ENCODE data around the gene RBM18. TPM values are rescaled to one million over a fixed set of nuclear protein-coding genes. Genes with fewer than 3 reads are reported as not detected.

Gene RBM18
- total RNA-seq, 1 donor from 2014 or later, result 24.2 TPM

GRCh38 chr9:122302237-122303093 lies 37.8 kb upstream of the RBM18 start:
- Mint-ChIP-seq H3K9me3 (no peaks in the 10 kb centered on the region), H3K4me1 (ENCODE audit: unreplicated experiment) (peaks cover 13% of the 10 kb centered on the region), H3K4me3 (no peak overlapping the region), H3K36me3 (peaks cover 21% of the 10 kb centered on the region), H3K27ac (no peak overlapping the region), H3K27me3 (no peaks in the 10 kb centered on the region)
- no peak for TF ChIP-seq CTCF (conservative IDR thresholded peaks at IDR 0.05)
- DNase-seq (ENCODE audit: extremely low spot score, unreplicated experiment), result no peak

GRCh38 chr9:122297512-122297911 lies 32.9 kb upstream of the RBM18 start:
- Mint-ChIP-seq H3K4me3 (no peak overlapping the region), H3K36me3 (peaks cover 38% of the 10 kb centered on the region), H3K27ac (no peak overlapping the region), H3K4me1 (ENCODE audit: unreplicated experiment) (peaks cover 7% of the 10 kb centered on the region), H3K27me3 (no peaks in the 10 kb centered on the region), H3K9me3 (no peaks in the 10 kb centered on the region)
- no peak for DNase-seq (ENCODE audit: extremely low spot score, unreplicated experiment)
- no peak for TF ChIP-seq CTCF (conservative IDR thresholded peaks at IDR 0.05)

GRCh38 chr9:122294531-122294930 lies 29.9 kb upstream of the RBM18 start:
- peaks cover 7% of the 10 kb centered on the region for H3K4me1 Mint-ChIP-seq (ENCODE audit: unreplicated experiment)
- no peak overlapping the region for H3K27ac Mint-ChIP-seq
- no peaks in the 10 kb centered on the region for H3K27me3 Mint-ChIP-seq
- no peak overlapping the region for H3K4me3 Mint-ChIP-seq
- no peaks in the 10 kb centered on the region for H3K9me3 Mint-ChIP-seq
- no peak for DNase-seq (ENCODE audit: extremely low spot score, unreplicated experiment)
- no peak for TF ChIP-seq CTCF (conservative IDR thresholded peaks at IDR 0.05)
- H3K36me3 Mint-ChIP-seq, result peaks cover 34% of the 10 kb centered on the region

GRCh38 chr9:122291458-122291857 lies 26.8 kb upstream of the RBM18 start:
- no peak overlapping the region for H3K27ac Mint-ChIP-seq

GRCh38 chr9:122287214-122287720 lies 22.6 kb upstream of the RBM18 start:
- Mint-ChIP-seq H3K9me3 (no peaks in the 10 kb centered on the region), H3K4me3 (no peak overlapping the region), H3K27me3 (no peaks in the 10 kb centered on the region), H3K4me1 (ENCODE audit: unreplicated experiment) (peaks cover 1% of the 10 kb centered on the region), H3K27ac (no peak overlapping the region), H3K36me3 (peaks cover 30% of the 10 kb centered on the region)
- no peak for TF ChIP-seq CTCF (conservative IDR thresholded peaks at IDR 0.05)
- DNase-seq (ENCODE audit: extremely low spot score, unreplicated experiment), result no peak

More at GRCh38 chr9:122291458-122291857, 26.8 kb upstream of the RBM18 start:
- Mint-ChIP-seq H3K4me1 (ENCODE audit: unreplicated experiment) (peaks cover 7% of the 10 kb centered on the region), H3K9me3 (no peaks in the 10 kb centered on the region), H3K36me3 (peaks cover 38% of the 10 kb centered on the region), H3K27me3 (no peaks in the 10 kb centered on the region), H3K4me3 (no peak overlapping the region)
- DNase-seq (ENCODE audit: extremely low spot score, unreplicated experiment), result no peak
- TF ChIP-seq CTCF (conservative IDR thresholded peaks at IDR 0.05), result no peak
